ENCODE data around the gene TASOR.
"Not testable (repeated sequence)": the region's sequence is repeated elsewhere in the genome, so short reads cannot be mapped to it uniquely, and the experiment has no call there.

The TASOR gene

DNA sequence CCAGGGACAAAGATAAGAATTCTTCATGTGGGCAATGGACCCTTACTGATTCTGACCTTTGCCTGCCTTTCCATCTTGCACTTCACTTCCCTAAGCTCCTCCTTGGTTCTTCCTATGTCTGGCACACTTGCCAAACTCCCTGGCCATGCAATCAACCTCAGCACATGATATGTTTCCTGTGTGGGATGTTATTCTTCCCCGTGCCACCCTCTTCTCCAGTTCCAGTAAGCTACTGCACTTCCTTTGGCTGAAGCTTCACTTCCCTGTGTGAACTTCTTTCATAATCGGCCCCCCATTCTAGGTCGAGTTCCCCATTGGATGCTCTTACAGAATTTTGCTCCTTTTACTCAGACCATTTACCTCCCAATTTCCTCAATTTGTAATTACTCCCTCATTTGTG, 10.7 kb upstream of the TASOR start:
- H2AFZ ChIP-seq (ENCODE audit: low read length) = no peak overlapping the region
- H3K4me1 ChIP-seq (ENCODE audit: low read length) = peaks cover 12% of the 10 kb centered on the region; the same call in 1 of the 2 replicates
- H3K36me3 ChIP-seq (replicated peaks; ENCODE audit: insufficient read depth, low read length) = no peaks in the 10 kb centered on the region
- H4K20me1 ChIP-seq (ENCODE audit: insufficient read depth, low read length) = no peaks in the 10 kb centered on the region
- peak overlapping the region; percentile 31; the same call in 1 of the 2 replicates for H3K4me2 ChIP-seq (ENCODE audit: low read depth, low read length)
- no peaks in the 10 kb centered on the region for H3K79me2 ChIP-seq (ENCODE audit: low read length)
- no peaks in the 10 kb centered on the region for H3K27me3 ChIP-seq (replicated peaks; ENCODE audit: insufficient read depth, low read length)
- H3K9me2 ChIP-seq (replicated peaks; ENCODE audit: insufficient read depth, low read length) = no peaks in the 10 kb centered on the region
- H3K9ac ChIP-seq (ENCODE audit: low read length) = no peak overlapping the region
- no peaks in the 10 kb centered on the region for H3K9me3 ChIP-seq (replicated peaks; ENCODE audit: insufficient read depth, low read length)
- H3F3A ChIP-seq (ENCODE audit: insufficient read depth, low read length) = no peaks in the 10 kb centered on the region
- TF ChIP-seq, protein P1, sequence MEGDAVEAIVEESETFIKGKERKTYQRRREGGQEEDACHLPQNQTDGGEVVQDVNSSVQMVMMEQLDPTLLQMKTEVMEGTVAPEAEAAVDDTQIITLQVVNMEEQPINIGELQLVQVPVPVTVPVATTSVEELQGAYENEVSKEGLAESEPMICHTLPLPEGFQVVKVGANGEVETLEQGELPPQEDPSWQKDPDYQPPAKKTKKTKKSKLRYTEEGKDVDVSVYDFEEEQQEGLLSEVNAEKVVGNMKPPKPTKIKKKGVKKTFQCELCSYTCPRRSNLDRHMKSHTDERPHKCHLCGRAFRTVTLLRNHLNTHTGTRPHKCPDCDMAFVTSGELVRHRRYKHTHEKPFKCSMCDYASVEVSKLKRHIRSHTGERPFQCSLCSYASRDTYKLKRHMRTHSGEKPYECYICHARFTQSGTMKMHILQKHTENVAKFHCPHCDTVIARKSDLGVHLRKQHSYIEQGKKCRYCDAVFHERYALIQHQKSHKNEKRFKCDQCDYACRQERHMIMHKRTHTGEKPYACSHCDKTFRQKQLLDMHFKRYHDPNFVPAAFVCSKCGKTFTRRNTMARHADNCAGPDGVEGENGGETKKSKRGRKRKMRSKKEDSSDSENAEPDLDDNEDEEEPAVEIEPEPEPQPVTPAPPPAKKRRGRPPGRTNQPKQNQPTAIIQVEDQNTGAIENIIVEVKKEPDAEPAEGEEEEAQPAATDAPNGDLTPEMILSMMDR (IDR thresholded peaks at IDR 0.05; ENCODE audit: low read length) = no peak
- no peak for TF ChIP-seq EZH2 (optimal IDR thresholded peaks at IDR 0.05; ENCODE audit: low read depth, low read length)
- no peak for TF ChIP-seq EZH2phosphoT487 (IDR thresholded peaks at IDR 0.05; ENCODE audit: low read length)
- DNase-seq = no peak
- H3K4me3 ChIP-seq (ENCODE audit: low read length) = no peak overlapping the region
- H3K27ac ChIP-seq (ENCODE audit: low read length) = no peak overlapping the region

DNA sequence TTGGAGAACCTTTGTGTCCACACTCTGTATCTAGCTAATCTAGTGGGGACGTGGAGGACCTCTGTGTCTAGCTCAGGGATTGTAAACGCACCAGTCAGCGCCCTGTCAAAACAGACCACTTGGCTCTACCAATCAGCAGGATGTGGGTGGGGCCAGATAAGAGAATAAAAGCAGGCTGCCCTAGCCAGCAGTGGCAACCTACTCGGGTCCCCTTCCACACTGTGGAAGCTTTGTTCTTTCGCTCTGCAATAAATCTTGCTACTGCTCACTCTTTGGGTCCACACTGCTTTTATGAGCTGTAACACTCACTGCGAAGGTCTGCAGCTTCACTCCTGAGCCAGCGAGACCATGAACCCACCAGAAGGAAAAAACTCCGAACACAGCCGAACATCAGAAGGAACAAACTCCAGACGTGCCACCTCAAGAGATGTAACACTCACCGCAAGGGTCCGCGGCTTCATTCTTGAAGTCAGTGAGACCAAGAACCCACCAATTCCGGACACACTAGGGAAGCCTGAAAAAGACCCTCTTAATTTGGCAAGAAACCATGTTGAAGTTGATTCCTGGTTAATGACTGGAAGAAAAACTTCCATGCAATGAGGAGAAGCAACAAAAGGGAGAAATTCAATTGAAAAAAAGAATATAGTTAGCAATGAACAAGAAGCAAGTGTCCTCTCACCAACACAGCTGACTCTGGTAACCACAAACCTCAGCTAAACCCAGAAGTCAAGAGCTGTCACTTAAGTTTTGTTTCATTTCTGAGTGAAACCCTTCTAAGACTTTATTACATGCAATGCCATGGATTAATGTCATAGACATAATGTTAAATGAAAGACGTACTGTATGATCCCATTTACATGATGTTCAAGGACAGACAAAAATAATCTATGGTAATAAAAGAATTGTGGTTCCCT, 9.7 kb upstream of the TASOR start:
- H3K9me2 ChIP-seq (replicated peaks; ENCODE audit: insufficient read depth, low read length); H3K9me3 ChIP-seq (replicated peaks; ENCODE audit: insufficient read depth, low read length); H3K9ac ChIP-seq (ENCODE audit: low read length); H3K79me2 ChIP-seq (ENCODE audit: low read length); H3K36me3 ChIP-seq (replicated peaks; ENCODE audit: insufficient read depth, low read length); H2AFZ ChIP-seq (ENCODE audit: low read length); H3K27ac ChIP-seq (ENCODE audit: low read length); H3K27me3 ChIP-seq (replicated peaks; ENCODE audit: insufficient read depth, low read length); H3F3A ChIP-seq (ENCODE audit: insufficient read depth, low read length); H3K4me3 ChIP-seq (ENCODE audit: low read length); H4K20me1 ChIP-seq (ENCODE audit: insufficient read depth, low read length): not testable (repeated sequence)
- DNase-seq = peak; percentile 74
- Histone ChIP-seq H3K4me2 (ENCODE audit: low read depth, low read length) (peak overlapping the region; percentile 31), H3K4me1 (ENCODE audit: low read length) (peaks cover 12% of the 10 kb centered on the region; the same call in 1 of the 2 replicates)

DNA sequence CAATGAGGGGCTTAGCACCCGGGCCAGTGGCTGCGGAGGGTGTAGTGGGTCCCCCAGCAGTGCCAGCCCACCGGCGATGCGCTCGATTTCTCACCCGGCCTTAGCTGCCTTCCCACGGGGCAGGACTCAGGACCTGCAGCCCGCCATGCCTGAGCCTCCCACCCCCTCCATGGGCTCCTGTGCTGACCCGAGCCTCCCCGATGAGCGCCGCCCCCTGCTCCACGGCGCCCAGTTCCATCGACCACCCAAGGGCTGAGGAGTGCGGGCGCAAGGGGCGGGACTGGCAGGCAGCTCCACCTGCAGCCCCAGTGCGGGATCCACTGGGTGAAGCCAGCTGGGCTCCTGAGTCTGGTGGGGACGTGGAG, 8.9 kb upstream of the TASOR start:
- DNase-seq; H3K4me2 ChIP-seq (ENCODE audit: low read depth, low read length): not testable (repeated sequence)

DNA sequence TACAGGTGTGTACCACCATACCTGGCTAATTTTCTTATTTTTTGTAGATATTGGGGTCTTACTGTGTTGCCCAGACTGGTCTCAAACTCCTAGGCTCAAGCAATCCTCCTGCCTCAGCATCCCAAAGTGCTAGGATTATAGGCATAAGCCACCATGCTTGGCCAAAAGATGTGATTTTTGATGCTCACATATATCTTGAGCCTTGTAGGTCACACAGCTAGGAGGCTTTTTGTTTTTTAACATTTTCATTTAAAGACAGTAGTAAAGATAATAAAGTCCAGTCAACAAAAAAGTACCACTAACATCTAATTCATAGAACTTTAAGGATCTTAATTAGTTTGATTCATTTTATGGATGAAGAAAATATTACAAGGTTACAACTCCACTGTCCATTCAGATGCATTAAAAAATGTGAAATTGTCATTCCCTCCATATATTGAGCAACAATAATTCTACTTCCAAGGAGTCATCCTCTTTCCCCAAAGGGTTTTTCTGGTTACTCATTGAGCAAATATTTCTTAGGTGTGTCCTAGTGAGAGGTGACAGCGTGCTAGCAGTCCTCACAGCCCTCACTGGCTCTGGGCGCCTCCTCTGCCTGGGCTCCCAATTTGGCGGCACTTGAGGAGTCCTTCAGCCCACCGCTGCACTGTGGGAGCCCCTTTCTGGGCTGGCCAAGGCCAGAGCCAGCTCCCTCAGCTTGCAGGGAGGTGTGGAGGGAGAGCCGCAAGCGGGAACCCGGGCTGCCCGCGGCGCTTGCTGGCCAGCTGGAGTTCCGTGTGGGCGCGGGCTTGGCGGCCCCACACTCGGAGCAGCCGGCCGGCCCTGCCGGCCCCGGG, 8.3 kb upstream of the TASOR start:
- no peaks in the 10 kb centered on the region for H3K36me3 ChIP-seq (replicated peaks; ENCODE audit: insufficient read depth, low read length)
- DNase-seq = no peak
- H3K79me2 ChIP-seq (ENCODE audit: low read length) = no peaks in the 10 kb centered on the region
- H3K27ac ChIP-seq (ENCODE audit: low read length) = no peak overlapping the region
- H2AFZ ChIP-seq (ENCODE audit: low read length) = no peak overlapping the region
- H3K4me3 ChIP-seq (ENCODE audit: low read length) = no peak overlapping the region
- no peaks in the 10 kb centered on the region for H3K9me3 ChIP-seq (replicated peaks; ENCODE audit: insufficient read depth, low read length)
- no peaks in the 10 kb centered on the region for H4K20me1 ChIP-seq (ENCODE audit: insufficient read depth, low read length)
- no peaks in the 10 kb centered on the region for H3F3A ChIP-seq (ENCODE audit: insufficient read depth, low read length)
- no peaks in the 10 kb centered on the region for H3K27me3 ChIP-seq (replicated peaks; ENCODE audit: insufficient read depth, low read length)
- H3K9me2 ChIP-seq (replicated peaks; ENCODE audit: insufficient read depth, low read length) = no peaks in the 10 kb centered on the region
- H3K9ac ChIP-seq (ENCODE audit: low read length) = no peak overlapping the region
- peaks cover 12% of the 10 kb centered on the region; the same call in 1 of the 2 replicates for H3K4me1 ChIP-seq (ENCODE audit: low read length)
- no peak overlapping the region for H3K4me2 ChIP-seq (ENCODE audit: low read depth, low read length)
- TF ChIP-seq, protein P1 (IDR thresholded peaks at IDR 0.05; ENCODE audit: low read length) = no peak
- TF ChIP-seq EZH2phosphoT487 (IDR thresholded peaks at IDR 0.05; ENCODE audit: low read length) = no peak
- no peak for TF ChIP-seq EZH2 (optimal IDR thresholded peaks at IDR 0.05; ENCODE audit: low read depth, low read length)

More for the DNA sequence above, 8.9 kb upstream of the TASOR start:
- not testable (repeated sequence) for H3K27ac ChIP-seq (ENCODE audit: low read length); H3K27me3 ChIP-seq (replicated peaks; ENCODE audit: insufficient read depth, low read length); H3K9me3 ChIP-seq (replicated peaks; ENCODE audit: insufficient read depth, low read length); H3K9me2 ChIP-seq (replicated peaks; ENCODE audit: insufficient read depth, low read length); H3K9ac ChIP-seq (ENCODE audit: low read length); H3K36me3 ChIP-seq (replicated peaks; ENCODE audit: insufficient read depth, low read length); H3K79me2 ChIP-seq (ENCODE audit: low read length); H3F3A ChIP-seq (ENCODE audit: insufficient read depth, low read length); H2AFZ ChIP-seq (ENCODE audit: low read length); H3K4me3 ChIP-seq (ENCODE audit: low read length); H4K20me1 ChIP-seq (ENCODE audit: insufficient read depth, low read length)
- H3K4me1 ChIP-seq (ENCODE audit: low read length) = peaks cover 12% of the 10 kb centered on the region; the same call in 1 of the 2 replicates

All from MM.1S (cell line).